GM19240 (cell line): ENCODE results near the gene KLHL13.
"Not testable (repeated sequence)": the region's sequence is repeated elsewhere in the genome, so short reads cannot be mapped to it uniquely, and the experiment has no call there.

Experiments used
- DNase-seq: peaks from one replicate; pipeline ENCODE4 v3.0.0; 2011; ENCODE audit warnings: low spot score; ENCODE audit not compliant: insufficient read length

The KLHL13 gene, protein sequence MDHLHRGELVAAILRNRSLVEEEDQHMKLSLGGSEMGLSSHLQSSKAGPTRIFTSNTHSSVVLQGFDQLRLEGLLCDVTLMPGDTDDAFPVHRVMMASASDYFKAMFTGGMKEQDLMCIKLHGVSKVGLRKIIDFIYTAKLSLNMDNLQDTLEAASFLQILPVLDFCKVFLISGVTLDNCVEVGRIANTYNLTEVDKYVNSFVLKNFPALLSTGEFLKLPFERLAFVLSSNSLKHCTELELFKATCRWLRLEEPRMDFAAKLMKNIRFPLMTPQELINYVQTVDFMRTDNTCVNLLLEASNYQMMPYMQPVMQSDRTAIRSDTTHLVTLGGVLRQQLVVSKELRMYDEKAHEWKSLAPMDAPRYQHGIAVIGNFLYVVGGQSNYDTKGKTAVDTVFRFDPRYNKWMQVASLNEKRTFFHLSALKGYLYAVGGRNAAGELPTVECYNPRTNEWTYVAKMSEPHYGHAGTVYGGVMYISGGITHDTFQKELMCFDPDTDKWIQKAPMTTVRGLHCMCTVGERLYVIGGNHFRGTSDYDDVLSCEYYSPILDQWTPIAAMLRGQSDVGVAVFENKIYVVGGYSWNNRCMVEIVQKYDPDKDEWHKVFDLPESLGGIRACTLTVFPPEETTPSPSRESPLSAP

GRCh38 chrX:118116713-118117550 is at the start of gene KLHL13:
TSS of gene KLHL13 (minus strand) at chrX:118116810. CDS start at chrX:118028473, 88,337 bp downstream.
- DNase-seq, result no peak

- DNase-seq, result no peak
These were observed 47.5 kb upstream of the KLHL13 start for GRCh38 chrX:118164138-118164537.

- DNase-seq, result no peak
These were observed 40.5 kb upstream of the KLHL13 start for GRCh38 chrX:118156953-118157608.

DNA sequence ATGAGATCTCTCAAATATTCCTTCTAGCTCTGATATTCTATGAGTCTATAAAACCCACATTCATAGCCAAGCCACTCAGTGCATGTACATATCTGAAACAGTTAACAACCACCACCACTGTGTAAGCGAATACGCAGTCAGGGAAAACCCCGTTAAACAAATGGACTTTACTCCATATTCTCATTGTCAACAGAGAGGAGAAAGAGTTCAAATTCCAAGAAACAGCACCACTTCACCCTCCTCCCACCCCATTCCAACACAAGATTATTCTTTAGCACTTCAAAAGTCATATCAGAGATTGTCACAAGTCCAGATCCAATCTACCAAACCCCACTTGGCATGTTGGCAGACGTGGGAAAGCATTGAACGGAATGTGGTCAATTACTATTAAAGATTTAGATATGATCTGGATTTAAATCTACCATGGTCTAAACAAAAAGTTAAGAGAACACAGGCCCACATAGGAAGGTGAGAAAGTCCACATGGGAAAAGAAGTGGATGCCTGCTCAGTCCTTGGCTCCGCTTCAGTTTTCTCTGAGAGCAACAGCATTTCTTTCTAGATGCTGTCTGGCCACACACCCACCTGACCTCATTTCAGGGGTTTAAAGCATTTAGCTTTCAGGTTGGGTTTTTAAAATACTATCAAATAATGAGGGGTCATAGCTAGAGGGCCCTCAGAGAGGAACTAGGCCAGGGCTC is 39.8 kb upstream of the KLHL13 start:
- DNase-seq, result no peak

DNA sequence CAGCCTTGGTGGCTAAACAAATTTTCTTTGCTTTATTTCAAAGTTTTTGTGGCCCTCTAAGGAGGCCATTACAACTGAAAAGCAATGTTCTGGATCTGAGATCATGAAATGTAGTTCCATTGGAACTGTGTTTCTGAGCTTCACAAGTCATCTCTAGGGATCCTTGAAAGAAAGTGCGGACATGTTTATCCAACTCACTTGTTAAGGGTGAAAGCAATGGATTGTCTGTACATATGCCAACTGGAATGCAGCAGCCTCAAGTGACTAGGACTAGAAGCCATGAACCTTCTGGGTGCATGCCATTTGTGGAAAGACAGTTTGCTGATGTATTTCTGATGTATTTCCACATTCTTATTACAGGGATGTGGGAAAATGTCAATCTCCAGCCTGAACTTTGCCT is 36.7 kb upstream of the KLHL13 start:
- DNase-seq, result no peak

GRCh38 chrX:118152721-118153120 is 36.1 kb upstream of the KLHL13 start:
- no peak for DNase-seq

DNA sequence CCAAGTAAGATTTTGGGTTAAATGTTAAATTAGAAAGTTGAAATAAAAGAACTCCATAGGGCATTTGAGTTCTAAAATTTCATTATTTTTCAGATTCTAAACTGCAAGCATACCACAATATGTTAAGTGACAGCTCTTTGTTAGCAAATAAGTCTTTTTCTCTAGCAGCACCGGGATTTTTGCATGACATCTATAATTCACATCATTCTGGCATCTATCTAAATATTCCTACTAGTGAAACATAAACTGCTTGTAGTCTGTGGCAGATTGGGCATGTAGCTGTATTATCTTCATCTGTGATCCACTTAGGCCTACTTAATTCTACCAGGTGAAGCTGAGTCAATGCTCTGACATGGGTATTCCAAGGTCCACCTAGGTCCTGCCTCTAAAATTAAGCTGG is 32.1 kb upstream of the KLHL13 start:
- DNase-seq, result no peak

DNA sequence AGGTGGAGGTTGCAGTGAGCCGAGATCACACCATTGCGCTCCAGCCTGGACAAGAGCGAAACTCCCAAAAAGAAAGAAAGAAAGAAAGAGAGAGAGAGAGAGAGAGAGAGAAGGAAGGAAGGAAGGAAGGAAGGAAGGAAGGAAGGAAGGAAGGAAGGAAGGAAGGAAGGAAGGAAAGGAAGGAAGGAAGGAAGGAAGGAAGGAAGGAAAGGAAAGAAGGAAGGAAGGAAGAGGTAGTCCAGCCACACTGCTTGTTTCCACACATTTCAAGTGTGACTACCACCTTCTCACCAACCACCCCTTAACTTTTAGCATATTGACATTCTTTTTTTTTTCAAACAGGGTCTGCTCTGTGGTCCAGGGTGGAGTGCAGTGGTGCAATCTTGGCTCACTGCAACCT is 31.2 kb upstream of the KLHL13 start:
- DNase-seq, result not testable (repeated sequence)

- DNase-seq, result no peak
These were observed 27.0 kb upstream of the KLHL13 start for GRCh38 chrX:118143578-118143977.

GRCh38 chrX:118131336-118131735 is 14.7 kb upstream of the KLHL13 start:
- DNase-seq, result no peak

DNA sequence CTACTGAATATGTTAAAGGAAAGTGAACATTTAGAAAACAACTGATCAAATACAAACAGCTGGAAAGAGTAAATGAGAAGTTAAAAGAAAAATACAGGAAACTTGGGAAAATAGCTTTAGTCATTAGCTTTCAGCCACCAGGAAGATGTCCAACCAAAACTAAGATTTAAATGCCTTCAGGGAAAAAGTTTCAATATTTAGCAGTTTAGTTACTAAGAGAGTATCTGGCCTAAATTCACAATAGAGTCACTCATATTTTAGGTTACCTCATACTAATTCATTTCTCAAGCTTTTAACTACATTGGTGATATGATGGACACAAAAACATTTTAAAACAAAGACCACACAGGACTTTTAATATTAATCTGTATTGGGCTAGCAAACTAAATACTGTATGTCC is 13.1 kb upstream of the KLHL13 start:
- DNase-seq, result no peak

GRCh38 chrX:118128724-118129123 is 12.1 kb upstream of the KLHL13 start:
- no peak for DNase-seq

- no peak for DNase-seq
These were observed 9.7 kb upstream of the KLHL13 start for GRCh38 chrX:118126286-118126685.

DNA sequence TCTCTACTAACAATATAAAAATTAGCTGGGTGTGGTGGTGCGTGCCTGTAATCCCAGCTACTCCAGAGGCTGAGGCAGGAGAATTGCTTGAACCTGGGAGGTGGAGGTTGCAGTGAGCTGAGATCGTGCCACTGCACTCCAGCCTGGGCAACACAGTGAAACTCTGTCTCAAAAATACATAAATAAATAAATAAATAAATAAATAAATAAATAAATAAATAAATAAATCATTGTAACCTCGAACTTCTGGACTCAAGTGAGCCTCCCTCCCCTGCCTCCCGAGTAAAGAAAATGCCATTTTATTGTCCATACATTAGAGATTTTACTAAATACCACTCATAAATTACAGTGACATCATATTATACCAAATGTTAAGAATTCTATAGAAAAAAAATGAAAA is 7.6 kb upstream of the KLHL13 start:
- DNase-seq, result not testable (repeated sequence)

GRCh38 chrX:118117741-118118140 is 1.1 kb upstream of the KLHL13 start:
- DNase-seq, result no peak

DNA sequence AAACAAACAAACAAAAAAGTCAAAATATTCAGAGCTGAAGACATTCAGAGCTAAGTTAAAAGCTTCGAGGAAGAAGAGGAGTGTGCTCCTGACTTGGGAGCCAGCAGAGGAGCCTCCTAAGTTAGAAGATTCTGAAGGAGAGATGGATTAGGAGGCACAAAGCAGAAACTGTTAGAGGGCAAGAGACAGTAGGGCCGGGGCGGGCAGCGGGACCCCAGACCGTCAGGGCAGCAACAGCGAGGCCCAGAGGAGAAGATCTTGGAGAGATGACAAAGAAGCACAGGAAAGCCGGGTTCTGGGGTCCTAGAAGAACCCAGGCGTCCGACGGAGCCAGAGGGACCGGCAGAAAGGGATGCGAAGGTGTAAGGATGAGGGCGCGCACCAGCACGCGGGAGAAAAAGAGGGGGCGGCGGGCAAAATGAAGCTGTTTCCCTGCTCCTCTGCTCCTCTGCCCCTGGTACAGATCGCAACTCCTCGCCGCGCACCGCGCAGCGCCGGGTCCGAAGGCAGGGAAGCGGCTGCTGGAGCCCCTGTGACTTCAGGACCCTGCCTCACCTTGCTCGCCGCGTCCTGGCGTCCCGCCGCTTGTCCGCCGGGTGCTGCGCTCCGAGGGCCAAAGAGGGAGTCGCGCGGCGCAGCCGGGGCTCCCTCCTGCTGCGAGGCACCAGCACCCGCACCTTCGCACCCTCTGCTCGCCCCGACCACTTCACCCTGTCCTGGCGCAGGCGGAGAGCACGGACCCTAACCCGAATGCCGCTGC is 477 bp downstream of the KLHL13 start:
- no peak for DNase-seq

- no peak for DNase-seq
These were observed 1.6 kb downstream of the KLHL13 start for GRCh38 chrX:118114971-118115370.

- DNase-seq, result no peak
These were observed 7.5 kb downstream of the KLHL13 start for GRCh38 chrX:118109065-118109464.

DNA sequence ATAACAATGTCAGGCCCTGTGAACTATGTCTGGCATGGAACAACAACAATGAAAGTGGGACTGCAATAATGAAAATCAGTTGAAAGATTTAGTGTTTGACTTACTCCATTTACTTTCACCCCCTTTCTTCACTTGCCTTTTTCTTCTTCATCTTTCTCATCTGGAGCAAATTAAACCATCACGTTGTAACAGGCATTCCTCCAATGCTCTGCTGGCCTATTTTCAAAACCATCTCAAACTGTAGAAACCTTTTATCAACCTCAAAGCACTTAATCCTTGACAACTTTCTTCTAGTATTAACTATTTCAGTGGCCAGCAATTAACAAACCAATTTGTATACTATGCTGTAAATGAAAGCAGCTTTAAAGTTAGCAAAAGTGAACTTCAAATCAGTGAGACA is 8.3 kb downstream of the KLHL13 start:
- no peak for DNase-seq

GRCh38 chrX:118100091-118100490 is 16.5 kb downstream of the KLHL13 start:
- no peak for DNase-seq
